Myocyte (in vitro differentiated cells): Measurements from ENCODE around the gene RARB. TPM values are rescaled to one million over a fixed set of nuclear protein-coding genes. Genes with fewer than 3 reads are reported as not detected.

Source experiments
- DNase-seq: peaks from one replicate; pipeline ENCODE4 v3.0.0-alpha.2; 2012; ENCODE audit warnings: low read depth
- polyA plus RNA-seq: library from polyadenylated mRNA; unstranded; fragments of >200 nt; gene quantifications from one replicate; pipeline ENCODE4 v1.2.1, GENCODE V29; 2012; ENCODE audit warnings: missing spikeins
- total RNA-seq: library from RNA; depleted of rRNA; stranded (reverse); fragments of >200 nt; gene quantifications from 2 replicates; pipeline ENCODE4 v1.2.3, GENCODE V29; 2014

The RARB gene
- 0.13 TPM in 1 of 2 replicates, not detected in the other for total RNA-seq
- 0.18 TPM for polyA plus RNA-seq

- DNase-seq: peak; percentile 62
Observed at GRCh38 chr3:25427942-25428788, at the start of gene RARB. TSS of gene RARB (plus strand) at chr3:25428263. CDS start at chr3:25428732, 469 bp downstream.

DNA sequence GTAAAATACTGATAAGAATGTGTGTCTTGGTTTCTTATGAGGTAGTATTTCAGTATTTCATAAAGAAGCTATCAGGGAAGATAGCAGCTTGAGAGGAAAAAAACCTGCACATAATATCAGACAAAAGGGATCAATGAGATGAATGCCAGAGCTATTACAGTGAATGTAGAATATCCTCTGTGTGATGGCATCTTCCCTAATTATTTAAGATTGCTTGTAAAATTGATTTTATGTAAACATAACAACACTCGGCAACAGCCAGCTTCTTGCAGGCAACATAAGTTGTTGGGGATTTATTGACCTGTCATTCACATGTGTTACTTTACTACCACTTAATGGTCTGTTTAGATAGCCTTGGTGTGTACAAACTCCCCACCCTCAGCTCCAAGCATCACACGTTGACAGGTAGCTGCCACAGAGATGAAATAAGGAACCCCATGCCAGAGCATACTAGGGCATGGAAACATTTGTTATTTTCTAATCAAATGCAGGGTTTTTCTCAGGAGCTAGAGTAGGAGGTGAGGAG is 49.2 kb upstream of the RARB start:
- DNase-seq: no peak

DNA sequence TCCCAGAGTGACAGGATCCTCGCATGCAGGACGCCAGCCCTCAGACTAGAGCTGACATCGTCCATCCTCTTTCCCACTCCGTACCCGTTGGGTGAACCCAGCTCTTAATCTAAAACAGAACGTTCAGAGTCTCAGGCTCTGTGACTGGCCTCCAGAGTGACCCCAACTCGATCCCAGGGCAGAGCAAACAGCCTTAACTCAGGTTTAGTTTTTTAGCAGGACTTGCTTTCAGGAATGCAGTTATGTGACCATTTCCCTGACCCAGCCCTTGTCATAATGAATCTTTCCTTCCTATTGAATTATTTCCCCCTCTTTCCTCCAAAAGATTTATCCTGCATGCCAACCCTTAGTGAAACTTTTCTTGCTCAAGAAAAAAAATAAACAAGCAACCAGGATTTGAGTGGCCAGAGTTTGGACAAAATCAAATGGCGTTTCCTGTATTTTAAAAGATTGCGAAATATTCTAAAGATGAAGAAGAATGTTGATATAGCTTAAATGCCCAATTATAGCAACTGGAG is 47.8 kb upstream of the RARB start:
- DNase-seq: no peak

DNA sequence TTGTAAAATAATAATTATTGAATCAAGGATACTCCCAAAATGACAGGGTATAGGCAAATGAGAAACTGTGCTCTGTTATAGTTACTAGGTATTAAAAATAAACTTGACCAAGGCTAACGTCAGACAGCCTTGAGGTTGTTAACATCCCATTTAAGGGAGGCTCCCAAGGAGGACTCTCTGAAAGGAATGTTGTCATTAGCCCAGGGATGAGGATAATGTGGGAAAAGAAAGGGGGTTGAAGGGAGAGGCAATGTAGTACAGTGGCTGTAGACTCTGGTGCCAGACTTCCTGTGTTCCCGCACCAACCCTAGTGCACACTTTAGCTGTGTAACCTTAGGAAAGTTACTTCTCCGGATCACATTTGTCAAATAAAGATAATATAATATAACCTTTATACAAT is 47.0 kb upstream of the RARB start:
- no peak for DNase-seq

DNA sequence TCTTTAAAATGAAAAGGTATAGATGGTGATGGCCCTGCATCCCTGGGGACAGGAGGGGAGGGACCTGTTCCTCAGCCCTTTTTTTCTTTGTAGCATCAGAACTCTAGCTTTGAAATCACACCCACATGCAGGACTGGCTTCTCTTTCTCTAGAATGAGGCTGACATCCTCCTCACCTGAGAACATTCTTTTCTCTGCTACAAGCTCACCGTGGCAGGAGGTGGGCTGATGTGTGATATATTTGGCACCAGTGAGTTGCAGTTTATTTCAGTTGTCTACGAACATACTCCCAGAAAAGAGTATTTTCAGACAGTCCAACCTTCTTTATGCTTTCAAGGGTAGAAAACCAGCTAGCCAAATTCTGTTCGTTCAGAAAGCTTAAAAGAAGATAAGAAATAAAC is 43.6 kb upstream of the RARB start:
- no peak for DNase-seq

DNA sequence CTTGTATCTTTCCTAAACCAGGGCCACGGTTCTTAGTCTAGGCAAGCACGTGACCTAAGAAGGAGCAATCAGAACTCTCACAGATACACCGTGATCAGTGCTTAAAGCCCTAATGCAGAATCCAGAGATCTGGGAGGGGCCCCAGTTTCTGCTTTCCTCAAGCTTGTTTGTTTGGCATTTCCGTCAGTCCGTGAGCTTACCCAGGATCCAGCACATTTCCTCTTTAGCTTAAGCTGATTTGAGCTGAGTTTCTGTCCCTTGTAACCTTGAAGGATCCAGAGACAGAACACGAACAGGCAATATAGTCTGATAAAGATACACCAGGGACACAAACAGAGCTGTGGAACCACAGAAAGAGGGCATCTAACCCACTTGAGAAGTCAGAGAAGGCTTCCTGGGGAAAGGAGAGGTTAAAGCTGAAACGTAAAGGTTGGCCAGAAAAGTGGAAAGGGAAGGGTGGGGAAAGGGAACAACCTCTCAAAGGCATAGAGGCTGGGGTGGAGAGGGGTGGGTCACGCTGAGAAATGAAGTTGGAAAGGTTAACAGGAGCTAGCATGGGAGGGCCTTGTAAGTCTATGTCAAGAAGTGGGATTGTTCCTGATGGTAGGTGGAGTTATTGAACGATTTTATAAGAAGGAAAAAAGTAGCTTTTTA is 42.1 kb upstream of the RARB start:
- DNase-seq: no peak

- no peak for DNase-seq
Observed at GRCh38 chr3:25386686-25387255, 41.3 kb upstream of the RARB start.

DNA sequence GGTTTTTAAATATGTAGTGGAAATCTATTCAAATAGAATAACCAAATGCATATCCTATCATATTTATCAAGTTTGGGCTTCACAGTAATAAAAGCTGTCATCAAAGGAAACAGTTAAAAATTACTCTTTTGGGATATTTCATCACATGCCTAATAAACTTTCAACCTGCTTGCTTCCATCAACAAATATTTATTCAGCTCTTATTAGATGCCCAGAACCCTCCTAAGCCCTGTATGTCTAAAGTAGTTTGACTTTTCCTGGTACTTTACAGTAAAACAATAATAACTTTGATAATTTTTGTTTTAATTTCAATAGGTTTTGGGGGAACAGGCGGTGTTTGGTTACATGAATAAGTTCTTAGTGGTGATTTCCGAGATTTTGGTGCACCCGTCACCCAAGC is 37.5 kb upstream of the RARB start:
- DNase-seq: no peak

GRCh38 chr3:25396251-25396650 is 31.8 kb upstream of the RARB start:
- DNase-seq: no peak

DNA sequence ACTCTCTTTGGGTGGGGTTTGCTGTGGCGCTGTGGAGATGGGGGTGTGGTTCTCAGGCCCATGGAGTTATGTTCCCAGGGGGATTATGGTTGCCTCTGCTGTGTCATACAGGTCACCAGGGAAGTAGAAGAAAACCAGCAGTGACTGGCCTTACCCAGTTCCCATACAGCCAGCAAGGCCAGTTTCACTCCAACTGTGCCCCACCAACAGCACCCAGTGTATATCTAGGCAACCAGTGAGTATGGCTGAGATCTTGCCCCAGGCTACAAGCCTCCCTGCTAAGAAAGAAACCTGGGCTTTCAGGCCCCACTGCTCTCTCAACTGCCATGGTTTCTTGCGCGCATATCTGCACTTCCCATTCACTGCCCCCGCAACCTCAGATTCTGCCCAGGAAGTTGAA is 31.4 kb upstream of the RARB start:
- DNase-seq: no peak

- DNase-seq: no peak
Observed at GRCh38 chr3:25397150-25397549, 30.9 kb upstream of the RARB start.

GRCh38 chr3:25400587-25400986 is 27.5 kb upstream of the RARB start:
- DNase-seq: no peak

DNA sequence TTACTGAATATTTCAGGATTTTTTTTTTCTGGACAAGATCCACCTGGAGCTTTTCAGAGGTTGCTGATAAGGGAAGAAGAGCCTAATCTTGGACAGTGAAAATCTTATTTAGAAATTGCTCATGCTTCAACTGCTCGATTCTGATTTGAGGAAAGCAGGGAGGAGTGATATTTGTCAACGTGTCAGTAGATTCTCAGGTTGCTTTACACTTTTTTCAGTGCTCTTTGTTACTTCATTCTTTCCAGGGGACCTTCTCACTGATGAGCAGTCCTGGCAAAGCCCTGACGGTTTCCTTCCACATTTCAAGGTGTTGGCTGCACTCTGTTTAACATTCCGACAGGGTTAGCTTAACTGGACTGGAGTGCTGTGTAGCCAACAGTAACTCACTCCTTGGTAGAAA is 24.1 kb upstream of the RARB start:
- DNase-seq: no peak

DNA sequence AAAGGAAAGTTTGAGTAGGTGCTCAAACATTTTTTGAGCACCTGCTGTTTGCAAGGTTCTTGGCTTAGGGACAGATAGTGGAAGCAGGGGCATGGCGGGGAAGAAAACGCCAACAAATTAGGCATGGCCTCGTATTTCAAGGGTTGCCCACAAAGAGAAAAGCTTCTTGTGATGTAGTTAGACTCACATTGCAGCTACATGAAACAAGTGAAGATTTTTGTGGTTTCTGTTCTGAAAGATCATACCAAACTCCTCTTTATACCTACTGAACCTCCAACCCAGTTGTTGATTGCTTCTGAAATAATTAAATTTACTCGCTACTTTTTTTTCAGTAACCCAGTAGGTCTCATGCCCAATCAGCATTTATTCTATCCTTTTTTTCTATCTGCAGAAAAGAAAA is 23.5 kb upstream of the RARB start:
- DNase-seq: no peak

- DNase-seq: no peak
Observed at GRCh38 chr3:25405335-25405734, 22.7 kb upstream of the RARB start.

GRCh38 chr3:25410703-25411102 is 17.4 kb upstream of the RARB start:
- DNase-seq: no peak

GRCh38 chr3:25412269-25412668 is 15.8 kb upstream of the RARB start:
- no peak for DNase-seq

GRCh38 chr3:25416176-25416575 is 11.9 kb upstream of the RARB start:
- no peak for DNase-seq

DNA sequence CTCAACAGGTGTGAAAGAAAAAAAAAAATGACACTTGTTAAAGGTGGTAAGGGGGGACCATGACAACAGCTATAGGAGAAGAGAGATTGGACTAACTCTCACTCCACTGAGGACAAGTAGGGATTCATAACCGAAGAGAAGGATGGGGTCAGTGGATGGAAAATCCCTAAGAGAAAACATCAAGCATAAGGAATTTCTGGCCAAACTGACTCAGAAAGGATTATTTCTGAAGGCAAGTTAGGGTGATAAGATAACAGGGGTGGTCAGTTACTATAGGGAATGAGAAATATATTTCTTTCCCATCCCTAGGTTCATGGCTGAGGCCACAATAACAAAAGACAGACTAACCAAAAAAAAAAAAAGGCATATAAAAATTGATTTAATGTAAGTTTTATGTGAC is 9.5 kb upstream of the RARB start:
- DNase-seq: no peak

DNA sequence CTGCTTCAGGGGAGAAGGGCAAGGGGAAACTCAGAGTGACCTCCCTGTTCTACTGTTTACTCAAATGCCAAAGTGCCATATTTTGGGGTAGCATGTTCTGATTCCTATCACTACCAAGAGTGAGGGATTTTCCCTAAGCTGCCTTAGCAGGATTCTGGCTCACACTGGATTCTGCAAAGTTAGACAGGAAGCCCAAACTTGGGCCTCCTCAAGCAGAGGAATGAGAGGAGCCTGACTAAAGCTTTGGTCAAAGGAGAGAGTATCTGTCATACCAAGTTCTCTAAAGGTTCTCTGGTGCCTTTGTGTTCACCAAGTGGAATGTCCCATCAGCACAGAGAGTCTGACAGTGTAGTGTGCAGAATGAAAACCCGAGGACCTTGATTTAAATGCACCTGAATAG is 8.8 kb upstream of the RARB start:
- no peak for DNase-seq

DNA sequence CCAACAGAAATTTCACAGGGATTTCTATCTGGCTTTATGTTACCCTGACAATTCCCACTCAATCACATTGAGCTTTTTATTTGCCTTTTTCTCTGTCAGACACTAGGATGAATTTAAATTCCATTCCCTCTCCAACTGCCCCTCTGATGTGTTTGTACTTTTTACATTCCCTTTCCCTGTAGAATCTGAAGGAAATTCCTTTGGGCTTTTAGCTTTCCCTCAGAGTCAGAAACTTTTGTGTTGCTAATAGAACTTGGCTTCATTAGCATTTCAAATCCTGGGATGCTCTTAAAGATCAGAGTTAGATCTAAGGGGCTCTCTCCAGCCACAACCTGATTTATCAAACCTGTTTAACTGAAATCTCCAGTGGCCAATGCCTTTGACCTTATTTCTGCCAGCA is 7.9 kb upstream of the RARB start:
- no peak for DNase-seq

GRCh38 chr3:25420885-25421284 is 7.2 kb upstream of the RARB start:
- no peak for DNase-seq
